IPS DF 6.9 (cell line): ENCODE data around the gene WDR35.
"Not testable (repeated sequence)": the region's sequence is repeated elsewhere in the genome, so short reads cannot be mapped to it uniquely, and the experiment has no call there.

Experiments
- DNase-seq: peaks from one replicate; pipeline ENCODE4 v3.0.0-alpha.2; 2013; ENCODE audit warnings: low read depth, low spot score
- H3K27ac ChIP-seq: one replicate; pipeline ENCODE4 v1.5.1; 2013; ENCODE audit warnings: low read length, control low read depth
- H3K27me3 ChIP-seq: 2 replicates; pipeline ENCODE4 v1.6.1; 2013; ENCODE audit warnings: mild to moderate bottlenecking, low read length; ENCODE audit not compliant: control insufficient read depth, insufficient read depth
- H3K36me3 ChIP-seq: 2 replicates; pipeline ENCODE4 v1.6.1; 2013; ENCODE audit warnings: low read length; ENCODE audit not compliant: control insufficient read depth, insufficient read depth
- H3K4me1 ChIP-seq: 2 replicates; pipeline ENCODE4 v1.6.1; 2013; ENCODE audit warnings: low read length; ENCODE audit not compliant: control insufficient read depth, insufficient read depth
- H3K4me3 ChIP-seq: 2 replicates; pipeline ENCODE4 v1.5.1; 2013; ENCODE audit warnings: mild to moderate bottlenecking, low read length
- H3K9me3 ChIP-seq: 2 replicates; pipeline ENCODE4 v1.6.1; 2013; ENCODE audit warnings: low read length, inconsistent platforms; ENCODE audit not compliant: control insufficient read depth, insufficient read depth
- WGBS: extraction: QIAGEN DNeasy Blood & Tissue Kit; methylation state at CpG from one replicate; pipeline ENCODE4 v1.1.7; 2013; ENCODE audit warnings: mixed read lengths, missing lambda C conversion rate; ENCODE audit not compliant: insufficient read length, insufficient coverage; 5-methylcytosine and 5-hydroxymethylcytosine counted together

Gene WDR35

DNA sequence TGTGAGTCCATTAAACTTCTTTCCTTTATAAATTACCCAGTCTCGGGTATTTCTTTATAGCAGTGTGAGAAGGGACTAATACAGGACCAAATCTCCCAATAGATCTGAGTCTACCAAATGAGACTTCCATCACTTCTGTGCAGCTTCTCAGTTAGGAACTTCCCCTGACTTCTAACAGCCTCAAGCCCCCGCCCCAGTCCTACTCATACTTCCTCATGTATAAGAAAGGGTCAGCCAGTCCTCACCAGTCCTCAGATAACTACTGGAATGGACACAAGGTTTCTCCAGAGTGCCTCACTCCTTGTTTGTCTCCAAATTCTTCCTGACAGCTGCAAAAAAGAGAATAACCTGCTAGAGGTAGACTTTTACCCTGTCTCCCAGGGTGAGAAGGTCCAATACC lies 107.6 kb downstream of the WDR35 start:
- no peak overlapping the region for H3K4me3 ChIP-seq
- H3K4me1 ChIP-seq: no peaks in the 10 kb centered on the region
- no peaks in the 10 kb centered on the region for H3K9me3 ChIP-seq
- H3K36me3 ChIP-seq: no peaks in the 10 kb centered on the region
- no peak for DNase-seq
- H3K27ac ChIP-seq: no peak overlapping the region
- WGBS: no CpG with 5 or more reads among the region's 2 CpGs
- no peaks in the 10 kb centered on the region for H3K27me3 ChIP-seq

DNA sequence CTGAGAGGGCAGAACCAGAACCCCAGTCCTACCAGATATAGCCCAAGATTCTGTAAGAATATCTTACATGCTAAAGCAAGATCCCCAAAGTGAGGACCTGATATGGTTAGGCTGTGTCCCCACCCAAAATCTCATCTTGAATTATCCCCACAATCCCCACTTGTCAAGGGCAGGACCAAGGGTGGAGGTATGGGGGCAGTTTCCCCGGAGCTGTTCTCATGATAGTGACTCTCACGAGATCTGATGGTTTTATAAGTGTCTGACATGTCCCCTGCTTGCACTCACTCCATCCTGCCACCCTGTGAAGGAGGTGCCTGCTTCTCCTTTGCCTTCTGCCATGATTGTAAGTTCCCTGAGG lies 108.0 kb downstream of the WDR35 start:
- no peaks in the 10 kb centered on the region for H3K4me1 ChIP-seq
- no CpG with 5 or more reads among the region's 2 CpGs for WGBS
- no peaks in the 10 kb centered on the region for H3K9me3 ChIP-seq
- no peak for DNase-seq
- H3K4me3 ChIP-seq: no peak overlapping the region
- H3K27ac ChIP-seq: no peak overlapping the region
- no peaks in the 10 kb centered on the region for H3K36me3 ChIP-seq
- no peaks in the 10 kb centered on the region for H3K27me3 ChIP-seq

DNA sequence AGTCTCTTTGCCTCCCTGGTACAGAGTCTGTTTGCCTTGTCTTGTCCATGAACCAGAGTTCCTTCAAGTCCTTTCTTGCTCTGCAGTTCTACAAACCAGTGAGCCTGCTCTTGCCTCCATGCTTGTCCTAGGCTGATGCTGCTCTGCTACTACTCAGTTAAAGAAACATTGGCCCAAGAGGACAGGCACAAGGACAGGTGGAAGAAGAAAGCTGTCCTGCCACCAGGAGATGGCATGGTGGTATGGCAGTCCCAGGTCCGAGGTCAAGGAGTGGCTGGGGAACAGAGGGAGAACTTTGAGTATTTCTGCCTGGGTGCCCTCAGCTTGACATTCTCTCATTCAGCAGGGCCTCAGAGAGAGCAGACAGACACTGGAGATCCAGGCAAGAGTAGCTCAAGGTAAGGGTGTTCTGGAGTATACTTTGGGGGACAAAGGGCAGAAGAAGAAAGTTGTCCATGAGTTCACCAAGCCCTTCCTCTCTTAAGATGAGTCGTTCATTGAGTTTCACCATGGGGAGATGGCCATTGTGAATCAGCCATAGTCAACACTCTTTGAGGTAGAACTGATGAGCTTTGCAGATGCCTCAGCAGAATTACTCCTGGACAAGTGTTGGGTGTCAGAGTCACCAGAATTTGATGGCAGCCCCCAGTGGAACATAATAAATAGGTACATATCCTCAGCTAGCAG lies 108.5 kb downstream of the WDR35 start:
- no peaks in the 10 kb centered on the region for H3K36me3 ChIP-seq
- no peaks in the 10 kb centered on the region for H3K4me1 ChIP-seq
- H3K27me3 ChIP-seq: no peaks in the 10 kb centered on the region
- H3K9me3 ChIP-seq: no peaks in the 10 kb centered on the region
- no peak overlapping the region for H3K4me3 ChIP-seq
- no peak for DNase-seq
- no peak overlapping the region for H3K27ac ChIP-seq
- WGBS: no CpG with 5 or more reads among the region's 2 CpGs

DNA sequence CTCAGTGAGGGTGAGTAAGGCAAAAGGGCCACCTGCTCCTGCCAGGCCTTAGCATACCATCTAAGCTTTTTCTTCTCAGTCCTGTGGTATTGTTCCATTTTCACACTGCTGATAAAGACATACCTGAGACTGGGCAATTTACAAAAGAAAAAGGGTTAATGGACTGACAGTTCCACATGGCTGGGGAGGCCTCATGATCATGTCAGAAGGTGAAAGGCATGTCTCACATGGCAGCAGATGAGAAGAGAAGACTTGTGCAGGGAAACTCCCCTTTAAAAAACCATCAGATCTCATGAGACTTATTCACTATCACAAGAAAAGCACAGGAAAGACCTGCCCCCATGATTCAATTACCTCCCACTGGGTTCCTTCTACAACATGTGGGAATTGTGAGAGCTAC lies 109.7 kb downstream of the WDR35 start:
- H3K27me3 ChIP-seq: not testable (repeated sequence)

DNA sequence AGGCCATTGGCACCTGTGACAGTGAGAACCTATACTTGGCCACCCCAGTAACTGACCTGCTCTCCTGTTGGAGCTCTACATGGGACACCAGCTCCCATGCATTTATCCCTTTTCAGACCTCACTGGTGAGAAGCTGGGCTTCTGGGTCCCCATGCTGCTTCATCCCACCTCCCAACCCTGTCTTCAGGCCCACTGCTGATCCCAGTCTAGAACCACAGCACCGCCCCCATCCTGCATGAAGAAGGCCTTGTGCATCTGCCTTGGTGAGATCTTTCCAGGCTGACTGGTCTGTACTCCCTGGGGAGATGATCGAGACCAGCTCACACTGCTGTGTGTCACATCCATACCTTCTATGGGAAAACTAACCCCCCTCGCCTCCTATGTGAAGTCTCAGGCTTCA lies 110.8 kb downstream of the WDR35 start:
- DNase-seq: no peak
- no peak overlapping the region for H3K27ac ChIP-seq
- no peaks in the 10 kb centered on the region for H3K27me3 ChIP-seq
- no peaks in the 10 kb centered on the region for H3K4me1 ChIP-seq
- no peaks in the 10 kb centered on the region for H3K36me3 ChIP-seq
- no peaks in the 10 kb centered on the region for H3K9me3 ChIP-seq
- no peak overlapping the region for H3K4me3 ChIP-seq
- no CpG with 5 or more reads among the region's 3 CpGs for WGBS

More for the DNA sequence above, 109.7 kb downstream of the WDR35 start:
- H3K27ac ChIP-seq, H3K4me3 ChIP-seq, H3K36me3 ChIP-seq, DNase-seq, H3K9me3 ChIP-seq, H3K4me1 ChIP-seq: not testable (repeated sequence)

DNA sequence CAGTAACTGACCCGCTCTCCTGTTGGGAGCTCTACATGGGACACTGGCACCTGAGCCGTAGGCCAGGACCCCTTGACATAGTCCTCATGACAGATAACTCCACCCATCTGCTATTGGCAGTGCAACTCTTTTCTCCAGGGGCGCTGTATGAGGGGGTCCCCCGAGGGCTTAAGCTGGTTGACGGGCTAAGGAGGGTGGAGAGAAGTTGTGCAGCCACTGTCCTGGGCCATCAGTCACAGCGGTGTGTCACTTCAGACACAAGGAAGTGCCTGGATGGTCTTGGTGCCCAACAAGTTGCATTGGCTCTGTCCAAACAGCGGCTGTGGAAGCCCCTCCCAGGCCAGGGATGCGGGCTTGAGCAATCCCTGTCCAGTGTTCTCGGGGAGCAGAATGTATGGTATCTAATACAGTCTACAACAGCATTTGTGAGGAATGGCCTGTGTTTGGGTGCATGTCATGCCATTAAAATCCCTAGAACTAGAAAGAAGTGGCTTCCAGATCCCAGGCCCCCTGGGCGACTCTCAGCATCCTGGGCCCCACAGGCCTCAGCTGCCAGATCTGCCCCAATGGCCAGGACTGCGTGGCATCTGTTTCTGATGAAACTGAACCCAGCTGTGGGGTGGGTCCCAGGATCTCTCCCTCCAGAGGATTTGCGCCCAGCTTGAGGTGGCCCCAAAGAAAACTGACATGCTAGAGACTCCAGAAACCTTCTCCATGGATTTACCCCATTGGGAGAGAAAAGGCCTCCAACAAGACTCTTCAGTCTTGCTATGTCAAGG lies 111.4 kb downstream of the WDR35 start:
- H3K9me3 ChIP-seq: no peaks in the 10 kb centered on the region
- H3K27ac ChIP-seq: no peak overlapping the region
- WGBS: no CpG with 5 or more reads among the region's 12 CpGs
- H3K4me1 ChIP-seq: no peaks in the 10 kb centered on the region
- H3K4me3 ChIP-seq: no peak overlapping the region
- no peaks in the 10 kb centered on the region for H3K27me3 ChIP-seq
- no peak for DNase-seq
- H3K36me3 ChIP-seq: no peaks in the 10 kb centered on the region

DNA sequence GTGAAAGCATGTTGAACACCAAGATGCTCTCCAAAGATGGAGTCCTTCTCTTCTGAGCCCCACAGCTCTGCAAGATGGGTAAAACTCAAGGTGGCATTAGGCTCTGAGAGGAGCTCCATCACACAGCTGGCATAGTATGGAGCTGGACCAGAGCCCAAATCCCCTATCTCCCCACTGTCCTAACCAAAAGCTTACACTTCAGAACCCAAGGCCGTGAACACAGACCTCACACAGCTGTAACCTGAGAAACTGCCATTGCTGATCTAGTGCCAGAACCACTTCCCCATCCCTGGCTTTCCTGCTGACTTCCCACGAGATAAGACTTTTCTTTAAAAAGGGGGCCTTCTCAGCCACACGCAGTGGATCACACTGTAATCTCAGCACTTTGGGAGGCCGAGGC lies 113.2 kb downstream of the WDR35 start:
- Histone ChIP-seq H3K36me3 (no peaks in the 10 kb centered on the region), H3K4me3 (no peak overlapping the region), H3K9me3 (no peaks in the 10 kb centered on the region), H3K27ac (no peak overlapping the region), H3K4me1 (no peaks in the 10 kb centered on the region), H3K27me3 (no peaks in the 10 kb centered on the region)
- WGBS: no CpG with 5 or more reads among the region's 4 CpGs
- DNase-seq: no peak

DNA sequence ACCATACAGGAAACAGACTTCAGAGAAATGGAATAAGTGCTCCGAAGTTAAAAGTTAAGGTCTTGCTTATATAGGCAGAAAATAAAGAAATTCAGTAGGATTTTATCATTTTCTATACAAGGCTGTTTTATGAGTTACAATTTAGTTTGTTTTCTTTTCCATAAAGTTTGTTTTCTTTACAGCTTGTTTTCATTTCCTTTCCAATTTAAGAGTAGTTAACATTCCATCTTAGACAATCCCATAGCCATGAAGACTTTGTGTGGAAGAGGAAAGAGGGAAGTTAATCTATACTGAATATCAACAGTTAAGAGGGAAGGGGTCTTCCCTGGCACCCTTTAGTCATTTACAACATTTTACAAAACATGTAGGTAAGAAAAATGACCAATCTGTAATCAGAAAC lies 114.6 kb downstream of the WDR35 start:
- H3K4me3 ChIP-seq: no peak overlapping the region
- no peaks in the 10 kb centered on the region for H3K9me3 ChIP-seq
- H3K4me1 ChIP-seq: no peaks in the 10 kb centered on the region
- no peak for DNase-seq
- H3K27ac ChIP-seq: no peak overlapping the region
- no peaks in the 10 kb centered on the region for H3K36me3 ChIP-seq
- no CpG with 5 or more reads among the region's 1 CpG for WGBS
- H3K27me3 ChIP-seq: no peaks in the 10 kb centered on the region

DNA sequence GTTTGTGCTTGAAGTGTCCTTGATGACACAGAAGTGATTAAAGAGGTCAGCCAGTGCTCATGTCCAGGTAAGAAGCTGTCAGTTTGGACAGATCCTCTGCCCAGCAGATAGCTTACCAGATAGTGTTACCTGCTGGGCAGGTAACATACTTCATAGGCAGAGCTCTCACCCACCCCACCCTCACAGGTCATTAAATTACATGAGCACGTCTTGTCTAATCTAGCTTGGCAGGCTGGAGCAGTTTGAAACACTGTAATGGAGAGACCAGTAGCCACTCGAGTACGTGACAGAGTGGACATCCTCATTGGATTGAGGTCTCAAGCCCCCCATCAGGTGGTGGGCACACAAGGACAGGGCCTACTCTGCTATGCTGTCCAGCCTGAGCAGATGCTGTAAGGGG lies 115.2 kb downstream of the WDR35 start:
- H3K4me3 ChIP-seq: no peak overlapping the region
- H3K27ac ChIP-seq: no peak overlapping the region
- H3K9me3 ChIP-seq: no peaks in the 10 kb centered on the region
- H3K36me3 ChIP-seq: no peaks in the 10 kb centered on the region
- WGBS: no CpG with 5 or more reads among the region's 3 CpGs
- DNase-seq: no peak
- no peaks in the 10 kb centered on the region for H3K27me3 ChIP-seq
- no peaks in the 10 kb centered on the region for H3K4me1 ChIP-seq

DNA sequence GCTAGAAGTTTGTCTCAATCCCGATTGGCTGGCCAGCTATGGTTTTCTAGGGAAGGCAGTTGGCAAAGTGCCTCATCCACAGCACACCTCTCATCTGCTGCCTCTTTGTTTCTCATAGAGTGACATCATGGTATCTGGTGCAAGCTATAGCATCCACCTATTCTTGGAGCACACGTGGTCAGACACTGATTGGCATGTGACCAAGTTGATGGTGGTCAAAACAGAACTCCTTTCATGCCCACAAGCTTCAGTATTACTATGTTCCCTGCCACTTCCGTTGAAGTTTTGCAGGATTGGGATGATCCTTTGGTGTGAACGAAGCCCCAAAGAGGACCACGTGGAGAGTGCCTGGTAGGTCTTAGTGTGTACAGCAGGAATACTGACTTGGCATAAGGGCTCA lies 116.9 kb downstream of the WDR35 start:
- no peaks in the 10 kb centered on the region; the same call in 1 of the 2 replicates for H3K36me3 ChIP-seq
- no peaks in the 10 kb centered on the region for H3K9me3 ChIP-seq
- WGBS: no CpG with 5 or more reads among the region's 5 CpGs
- peaks cover 1% of the 10 kb centered on the region; the same call in 1 of the 2 replicates for H3K4me1 ChIP-seq
- no peak overlapping the region for H3K27ac ChIP-seq
- H3K27me3 ChIP-seq: peaks cover 4% of the 10 kb centered on the region; the same call in 1 of the 2 replicates
- DNase-seq: no peak
- H3K4me3 ChIP-seq: no peak overlapping the region

DNA sequence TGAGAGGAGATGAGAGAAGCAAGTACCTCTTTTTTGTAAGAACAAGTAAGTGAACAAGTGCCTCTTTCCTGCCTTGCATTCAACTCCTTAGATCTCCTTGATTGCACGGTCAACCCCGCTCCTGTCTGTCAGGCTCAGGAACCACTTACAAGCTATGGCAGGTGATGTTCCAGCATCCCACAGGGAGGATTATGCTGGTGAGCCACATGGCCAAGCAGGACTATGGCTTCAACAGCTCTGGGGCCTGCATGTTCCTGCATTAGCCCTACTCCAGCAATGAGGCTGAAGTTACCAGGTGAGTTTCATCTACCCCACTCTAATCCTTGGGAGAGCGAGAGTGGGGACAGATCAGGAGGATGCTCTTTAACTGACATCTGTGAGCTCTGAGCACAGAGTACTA lies 117.6 kb downstream of the WDR35 start:
- H3K4me1 ChIP-seq: peaks cover 1% of the 10 kb centered on the region; the same call in 1 of the 2 replicates
- no peak for DNase-seq
- H3K36me3 ChIP-seq: no peaks in the 10 kb centered on the region; the same call in 1 of the 2 replicates
- no peak overlapping the region for H3K4me3 ChIP-seq
- H3K27ac ChIP-seq: no peak overlapping the region
- peaks cover 4% of the 10 kb centered on the region; the same call in 1 of the 2 replicates for H3K27me3 ChIP-seq
- WGBS: no CpG with 5 or more reads among the region's 3 CpGs
- H3K9me3 ChIP-seq: no peaks in the 10 kb centered on the region
